ENCODE measurements around the gene RNU6-9. TPM values are rescaled to one million over a fixed set of nuclear protein-coding genes. Genes with fewer than 3 reads are reported as not detected.

Gene RNU6-9
- total RNA-seq, 6 experiments from 2014 or later = not detected

- Histone ChIP-seq H3K27me3 (no peaks in the 10 kb centered on the region), H3K4me1 (peaks cover 0 to 6% (median 0%) of the 10 kb centered on the region in 4 donors), H3K4me3 (no peak overlapping the region), H3K27ac (no peak overlapping the region), H3K9me3 (no peaks in the 10 kb centered on the region), H3K36me3 (no peaks in the 10 kb centered on the region)
- 67% methylated on average over 1 of the region's 14 CpGs for WGBS (ENCODE audit: insufficient coverage, low coverage, low lambda C conversion rate, missing lambda C conversion rate)
- no peak for TF ChIP-seq CTCF (IDR thresholded peaks at IDR 0.05)
- TF ChIP-seq POLR2A (IDR thresholded peaks at IDR 0.05) = no peak
- peak in 1 of 3 donors; percentile 64 for DNase-seq
- peak in 2 of 4 donors; percentile 13 to 18 for ATAC-seq
- intact Hi-C loops (cut with DNase I) = no loop called here
Observed at GRCh38 chr19:907183-907853, 14.0 kb downstream of the RNU6-9 start.

- TF ChIP-seq POLR2A (IDR thresholded peaks at IDR 0.05) (no peak), CTCF (IDR thresholded peaks at IDR 0.05) (no peak)
- Histone ChIP-seq H3K27ac (no peak overlapping the region), H3K27me3 (no peaks in the 10 kb centered on the region), H3K4me3 (no peak overlapping the region), H3K36me3 (no peaks in the 10 kb centered on the region), H3K9me3 (no peaks in the 10 kb centered on the region), H3K4me1 (no peaks in the 10 kb centered on the region)
- DNase-seq (peak in 1 of 3 donors; percentile 52), ATAC-seq (peak in 1 of 4 donors; percentile 6)
- intact Hi-C loops (cut with DNase I) = no loop called here
- 84% methylated on average over 21 of the region's 54 CpGs for WGBS (ENCODE audit: insufficient coverage, low coverage, low lambda C conversion rate, missing lambda C conversion rate)
Observed at GRCh38 chr19:911197-912033, 18.1 kb downstream of the RNU6-9 start.

- Histone ChIP-seq H3K4me3 (peak overlapping the region; percentile 64 to 74 (median 72)), H3K36me3 (no peaks in the 10 kb centered on the region), H3K4me1 (peaks cover 0 to 7% (median 0%) of the 10 kb centered on the region in 4 donors), H3K27me3 (peaks cover 2 to 8% of the 10 kb centered on the region in 2 donors), H3K9me3 (no peaks in the 10 kb centered on the region), H3K27ac (peak overlapping the region in 2 of 3 donors; percentile 47 to 78)
- no peak for TF ChIP-seq CTCF (IDR thresholded peaks at IDR 0.05)
- TF ChIP-seq POLR2A (IDR thresholded peaks at IDR 0.05) = no peak
- WGBS (ENCODE audit: insufficient coverage, low coverage, low lambda C conversion rate, missing lambda C conversion rate) = 5% methylated on average over 49 of the region's 69 CpGs
- DNase-seq (peak in 1 of 3 donors; percentile 63), ATAC-seq (peak in 2 of 4 donors; percentile 3 to 19)
- intact Hi-C loops (cut with DNase I) = no loop called here
Observed at GRCh38 chr19:912181-913079, 19.1 kb downstream of the RNU6-9 start.

GRCh38 chr19:913080-913748 is 19.9 kb downstream of the RNU6-9 start, which contains the start of gene R3HDM4:
R3HDM4 (minus strand) TSS chr19:913219; CDS start chr19:913157, 62 bp downstream.
- H3K27me3 ChIP-seq = peaks cover 10 to 15% of the 10 kb centered on the region in 2 donors
- H3K4me1 ChIP-seq = peaks cover 0 to 13% (median 0%) of the 10 kb centered on the region in 4 donors
- H3K4me3 ChIP-seq = peak within 1 kb of the TSS; percentile 72 to 74 (median 73)
- H3K36me3 ChIP-seq = no peaks in the 10 kb centered on the region
- H3K27ac ChIP-seq = peak within 1 kb of the TSS; percentile 78 to 93 (median 80)
- TF ChIP-seq CTCF (IDR thresholded peaks at IDR 0.05) (no peak), POLR2A (IDR thresholded peaks at IDR 0.05) (peak; percentile 64)
- H3K9me3 ChIP-seq = no peaks in the 10 kb centered on the region
- ATAC-seq (peak; percentile 86 to 93 (median 88)), DNase-seq (peak; percentile 87 to 89 (median 87))
- WGBS (ENCODE audit: insufficient coverage, low coverage, low lambda C conversion rate, missing lambda C conversion rate) = 1% methylated on average over 35 of the region's 76 CpGs
- intact Hi-C loops (cut with DNase I) = no loop called here
